HG03280 (cell line): ENCODE results near the gene SNRPD2.
A peak's percentile ranks its signal among the peaks of the same experiment; 100 is the strongest.
"Not testable (repeated sequence)": the region's sequence is repeated elsewhere in the genome, so short reads cannot be mapped to it uniquely, and the experiment has no call there.

Source experiments
- ATAC-seq: cut with Tn5 transposase; IDR thresholded peaks from one replicate; pipeline ENCODE4 v1.9.1; 2021; ENCODE audit warnings: mild to moderate bottlenecking, moderate library complexity; ENCODE audit not compliant: unreplicated experiment

SNRPD2 gene

DNA sequence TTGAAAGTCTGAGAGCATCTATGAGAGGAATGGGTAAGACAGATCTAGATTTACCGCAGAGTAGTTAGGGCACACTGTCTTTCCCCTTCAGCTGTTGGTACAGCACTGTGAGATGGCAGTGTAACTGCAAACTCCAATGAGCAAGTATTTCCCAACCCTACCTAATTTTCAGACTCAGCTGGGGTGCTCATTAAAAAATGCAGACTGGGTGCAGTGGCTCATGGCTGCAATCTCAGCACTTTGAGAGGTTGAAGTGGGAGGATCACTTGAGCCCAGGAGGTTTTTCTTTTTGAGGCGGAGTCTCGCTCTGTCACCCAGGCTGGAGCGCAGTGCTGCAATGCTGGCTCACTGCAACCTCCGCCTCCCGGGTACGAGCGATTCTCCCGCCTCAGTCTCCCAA lies 13.4 kb upstream of the SNRPD2 start:
- no peak for ATAC-seq

DNA sequence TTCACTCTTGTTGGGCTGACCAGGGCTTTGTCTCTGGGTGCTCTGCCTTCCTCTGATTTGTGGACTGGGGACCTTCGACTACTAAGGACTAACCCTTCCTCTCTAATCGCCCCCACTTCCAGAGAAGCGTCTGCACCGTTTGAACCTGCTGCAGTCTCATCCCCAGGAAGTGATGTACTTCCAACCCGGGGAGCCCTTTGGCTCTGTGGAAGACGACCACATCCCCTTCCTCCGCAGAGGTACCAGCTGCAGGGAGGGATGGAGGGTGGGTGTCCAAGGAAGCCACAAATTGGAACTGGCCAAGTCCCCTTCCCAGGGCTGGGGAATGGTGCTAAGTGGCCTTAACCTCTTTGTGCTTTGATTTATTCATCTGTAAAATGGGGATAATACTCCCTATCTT lies 9.9 kb upstream of the SNRPD2 start:
- ATAC-seq = no peak

DNA sequence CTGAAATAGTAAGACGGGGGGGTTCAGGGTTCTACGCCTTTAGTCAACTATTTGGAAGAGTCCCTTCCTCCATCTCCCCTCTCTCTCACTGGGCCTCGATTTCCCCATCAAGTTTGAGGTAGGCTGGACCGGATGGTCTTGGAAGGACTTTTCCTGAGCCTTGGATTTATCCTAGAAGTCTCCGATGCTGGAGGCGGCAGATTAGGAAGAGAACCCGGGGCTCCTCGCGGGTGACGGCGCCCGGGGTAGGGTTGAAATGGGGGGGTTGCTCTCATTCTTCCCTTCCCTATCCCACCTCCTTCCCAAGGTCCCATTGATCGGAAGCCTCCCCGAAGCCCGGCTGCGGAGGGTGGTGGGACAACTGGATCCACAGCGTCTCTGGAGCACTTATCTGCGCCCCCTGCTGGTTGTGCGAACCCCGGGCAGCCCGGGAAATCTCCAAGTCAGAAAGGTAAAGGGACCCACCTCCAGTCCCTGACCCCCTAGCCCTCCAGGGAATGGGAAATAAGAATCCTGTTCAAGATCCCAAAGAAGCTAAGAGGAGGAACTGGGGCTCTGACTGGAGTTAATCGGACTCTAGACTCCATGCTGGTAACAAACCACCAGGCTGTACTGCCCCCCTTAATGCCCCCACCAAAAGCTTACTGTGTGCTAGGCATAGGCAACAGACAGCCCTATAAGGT lies 1.5 kb upstream of the SNRPD2 start:
- ATAC-seq = no peak

DNA sequence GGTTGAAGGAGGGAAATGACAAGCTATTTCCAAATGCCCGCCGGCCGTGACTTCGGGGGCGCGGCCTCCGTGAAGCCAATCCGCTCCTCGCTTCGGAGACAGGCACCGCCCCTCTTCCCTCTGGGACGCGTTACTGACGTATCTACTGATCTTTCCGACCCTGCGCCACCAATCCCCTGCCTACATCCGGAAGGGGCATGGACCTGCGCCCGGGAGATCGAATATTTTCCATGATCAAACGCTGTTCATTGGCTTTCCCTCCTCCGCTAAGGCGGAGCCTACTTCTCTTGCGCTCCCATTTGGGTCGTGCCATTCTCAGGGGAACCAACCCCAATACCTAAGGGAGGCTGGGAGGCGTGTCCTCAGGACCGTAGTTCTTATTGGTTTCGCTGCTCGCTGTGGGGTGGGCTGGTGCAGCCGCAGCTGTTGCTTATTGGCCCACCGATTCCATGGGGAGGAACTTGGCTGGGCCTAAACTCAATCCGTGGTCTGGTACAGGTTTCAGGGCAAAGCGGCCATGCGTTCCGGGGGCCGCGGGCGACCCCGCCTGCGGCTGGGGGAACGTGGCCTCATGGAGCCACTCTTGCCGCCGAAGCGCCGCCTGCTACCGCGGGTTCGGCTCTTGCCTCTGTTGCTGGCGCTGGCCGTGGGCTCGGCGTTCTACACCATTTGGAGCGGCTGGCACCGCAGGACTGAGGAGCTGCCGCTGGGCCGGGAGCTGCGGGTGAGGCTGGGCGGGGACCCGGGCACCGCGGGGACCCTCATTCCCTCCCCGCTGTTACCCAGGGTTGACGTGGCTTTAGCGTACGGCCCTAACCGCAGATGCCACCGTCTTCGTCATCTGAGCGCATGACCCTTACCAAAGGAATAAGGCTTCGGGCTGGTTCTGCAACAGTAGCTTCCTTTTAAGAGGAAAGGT lies 693 bp upstream of the SNRPD2 start, which contains the start of gene QPCTL:
TSS of gene QPCTL (plus strand) at position 480 of the 919 bp plus-strand sequence. CDS start at position 518, 38 bp downstream.
- peak; percentile 88 for ATAC-seq

DNA sequence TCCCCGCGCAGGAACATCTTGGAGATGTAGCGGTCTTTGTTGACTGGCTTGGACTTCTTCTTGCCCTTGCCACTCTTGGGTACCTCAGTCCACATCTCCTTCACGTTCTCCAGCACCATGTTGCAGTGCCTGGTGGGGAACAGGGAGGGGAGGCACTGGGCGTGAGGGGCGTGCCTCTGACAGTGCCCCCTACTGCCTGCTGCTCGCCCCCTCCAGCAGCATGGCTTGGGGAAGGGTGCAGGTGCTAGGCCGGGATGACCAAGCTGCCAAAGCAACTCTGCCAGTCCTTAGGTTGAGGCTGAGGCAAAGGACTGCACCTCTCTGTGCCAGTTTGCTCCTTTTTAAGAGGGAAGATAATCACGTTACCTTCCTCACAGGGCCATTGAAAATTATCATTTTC lies 4.2 kb downstream of the SNRPD2 start:
- ATAC-seq = no peak

DNA sequence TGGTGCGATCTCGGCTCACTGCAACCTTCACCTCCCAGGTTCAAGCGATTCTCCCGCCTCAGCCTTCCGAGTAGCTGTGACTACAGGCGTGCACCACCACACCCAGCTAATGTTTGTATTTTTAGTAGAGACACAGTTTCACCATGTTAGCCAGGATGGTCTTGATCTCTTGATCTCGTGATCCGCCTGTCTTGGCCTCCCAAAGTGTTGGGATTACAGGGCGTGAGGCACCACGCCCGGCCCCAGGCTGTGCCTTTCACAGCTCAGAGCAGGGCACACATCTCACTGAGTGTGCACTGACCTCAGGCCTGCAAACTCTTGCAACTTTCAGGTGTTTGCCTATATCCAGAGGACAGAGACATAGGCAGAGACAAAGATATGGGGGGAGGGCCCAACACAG lies 6.7 kb downstream of the SNRPD2 start:
- not testable (repeated sequence) for ATAC-seq

DNA sequence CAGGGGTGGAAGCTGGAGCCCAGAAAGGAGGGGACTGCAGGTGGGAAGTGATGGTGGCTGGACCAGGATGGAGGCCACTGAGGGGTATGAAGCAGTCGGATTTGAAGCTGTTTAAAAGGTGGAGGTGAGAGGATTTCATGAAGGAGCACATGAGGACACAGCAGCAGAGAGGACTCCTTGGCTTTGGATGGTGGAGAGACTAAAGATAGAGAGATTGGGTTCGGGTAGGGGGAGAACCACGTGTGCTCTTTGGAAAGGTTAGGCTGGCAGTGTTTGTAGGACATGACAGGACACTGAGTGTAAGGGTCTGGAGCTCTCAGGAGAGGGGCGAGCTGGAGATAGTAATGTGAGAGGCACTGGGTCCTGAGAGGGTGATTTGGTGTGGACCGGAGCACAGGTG lies 8.8 kb downstream of the SNRPD2 start:
- ATAC-seq = no peak

DNA sequence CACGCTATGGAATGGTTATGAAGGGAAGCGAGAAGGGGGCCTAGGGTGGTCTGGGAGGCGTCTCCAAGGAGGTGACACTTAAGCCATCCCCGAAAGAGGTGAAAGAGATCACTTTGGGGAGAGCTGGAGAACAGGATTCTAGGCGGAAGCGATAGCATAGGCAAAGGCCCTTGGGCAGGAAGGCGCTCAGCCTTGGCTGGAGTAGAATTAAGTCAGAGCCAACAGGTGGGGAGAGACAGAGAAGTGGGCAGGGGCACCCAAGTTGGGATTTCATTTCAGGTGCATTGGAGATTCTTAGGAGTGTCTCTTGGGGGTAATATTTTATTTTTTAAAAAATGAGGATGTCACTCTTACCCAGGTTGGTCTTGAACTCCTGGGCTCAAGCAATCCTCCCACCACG lies 9.6 kb downstream of the SNRPD2 start:
- no peak for ATAC-seq

DNA sequence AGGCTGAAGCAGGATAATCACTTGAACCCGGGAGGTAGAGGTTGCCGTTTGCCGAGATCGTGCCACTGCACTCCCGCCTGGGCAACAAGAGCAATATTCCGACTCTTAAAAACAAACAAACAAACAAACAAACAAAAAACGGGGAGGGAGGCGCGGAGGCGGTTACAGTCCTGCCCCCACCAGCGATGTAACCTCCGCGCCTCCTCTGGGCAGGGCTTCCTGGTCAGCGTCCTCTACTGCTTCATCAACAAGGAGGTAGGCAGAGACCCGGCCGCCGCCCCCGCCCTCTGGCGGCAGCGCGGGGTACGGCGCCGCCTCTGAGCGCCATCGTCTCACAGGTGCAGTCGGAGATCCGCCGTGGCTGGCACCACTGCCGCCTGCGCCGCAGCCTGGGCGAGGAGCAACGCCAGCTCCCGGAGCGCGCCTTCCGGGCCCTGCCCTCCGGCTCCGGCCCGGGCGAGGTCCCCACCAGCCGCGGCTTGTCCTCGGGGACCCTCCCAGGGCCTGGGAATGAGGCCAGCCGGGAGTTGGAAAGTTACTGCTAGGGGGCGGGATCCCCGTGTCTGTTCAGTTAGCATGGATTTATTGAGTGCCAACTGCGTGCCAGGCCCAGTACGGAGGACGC lies 10.2 kb downstream of the SNRPD2 start:
- ATAC-seq = peak; percentile 70

DNA sequence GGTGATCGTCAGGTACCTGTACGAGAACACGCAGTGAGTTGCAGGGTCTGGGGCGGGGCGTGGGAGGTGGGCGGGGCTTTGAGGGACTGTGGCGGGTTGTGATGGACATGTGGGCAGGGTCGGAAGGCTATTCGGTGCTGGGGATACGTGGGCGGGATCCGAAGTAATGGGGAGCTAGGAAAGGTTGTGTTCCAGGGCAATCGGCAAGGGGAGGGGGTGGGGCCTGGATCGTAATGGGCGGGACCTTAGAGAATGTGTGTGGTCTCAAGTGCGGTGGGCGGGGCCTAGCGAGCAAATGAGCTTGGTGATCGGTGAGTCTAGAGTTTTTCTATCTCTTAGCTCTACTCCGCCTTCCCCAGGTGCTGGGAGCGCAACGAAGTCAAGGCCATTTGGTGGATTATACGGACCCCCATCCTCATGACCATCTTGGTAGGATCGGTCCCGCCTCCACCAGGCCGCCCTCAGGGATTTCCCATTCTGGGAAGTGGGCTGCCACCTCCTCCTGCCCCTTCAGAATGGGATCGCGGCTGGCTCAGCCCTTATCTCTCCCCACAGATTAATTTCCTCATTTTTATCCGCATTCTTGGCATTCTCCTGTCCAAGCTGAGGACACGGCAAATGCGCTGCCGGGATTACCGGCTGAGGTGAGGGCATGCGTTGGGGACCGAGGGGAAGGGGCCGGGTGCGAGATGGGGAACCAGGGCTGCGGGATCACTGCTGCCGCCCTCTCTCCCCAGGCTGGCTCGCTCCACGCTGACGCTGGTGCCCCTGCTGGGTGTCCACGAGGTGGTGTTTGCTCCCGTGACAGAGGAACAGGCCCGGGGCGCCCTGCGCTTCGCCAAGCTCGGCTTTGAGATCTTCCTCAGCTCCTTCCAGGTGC lies 14.2 kb downstream of the SNRPD2 start:
- ATAC-seq = peak; percentile 56

DNA sequence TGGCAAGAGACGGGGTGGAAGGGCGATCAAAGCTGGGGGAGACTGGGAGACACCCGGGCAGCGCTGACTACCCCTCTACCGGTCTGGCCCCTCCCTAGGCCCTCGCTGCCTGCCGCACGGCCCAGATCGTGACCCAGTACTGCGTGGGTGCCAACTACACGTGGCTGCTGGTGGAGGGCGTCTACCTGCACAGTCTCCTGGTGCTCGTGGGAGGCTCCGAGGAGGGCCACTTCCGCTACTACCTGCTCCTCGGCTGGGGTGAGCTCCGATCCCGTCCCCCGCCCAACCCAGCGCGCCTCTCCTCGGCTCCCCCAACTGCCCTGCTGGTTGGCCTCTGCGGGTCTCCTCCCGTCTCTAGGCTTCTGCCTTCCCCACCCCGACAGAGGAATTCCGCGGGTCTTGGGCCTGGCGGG lies 14.9 kb downstream of the SNRPD2 start:
- no peak for ATAC-seq

DNA sequence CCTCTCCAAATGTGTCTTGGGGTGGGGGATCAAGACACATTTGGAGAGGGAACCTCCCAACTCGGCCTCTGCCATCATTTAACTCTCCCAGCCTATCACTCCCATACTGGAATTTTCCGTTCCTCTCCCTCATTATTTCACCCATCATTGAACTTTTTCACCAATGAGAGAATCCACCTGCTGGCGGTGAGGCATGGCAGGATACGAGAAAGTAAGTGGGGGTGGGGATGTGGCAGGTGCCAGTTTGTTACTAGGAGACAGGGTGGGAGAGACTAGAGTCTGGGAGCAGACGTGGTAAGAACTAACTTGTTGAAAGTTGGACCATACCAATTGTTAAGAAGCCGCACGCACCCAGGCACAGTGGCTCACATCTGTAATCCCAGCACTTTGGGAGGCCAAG lies 16.8 kb downstream of the SNRPD2 start:
- ATAC-seq = no peak

DNA sequence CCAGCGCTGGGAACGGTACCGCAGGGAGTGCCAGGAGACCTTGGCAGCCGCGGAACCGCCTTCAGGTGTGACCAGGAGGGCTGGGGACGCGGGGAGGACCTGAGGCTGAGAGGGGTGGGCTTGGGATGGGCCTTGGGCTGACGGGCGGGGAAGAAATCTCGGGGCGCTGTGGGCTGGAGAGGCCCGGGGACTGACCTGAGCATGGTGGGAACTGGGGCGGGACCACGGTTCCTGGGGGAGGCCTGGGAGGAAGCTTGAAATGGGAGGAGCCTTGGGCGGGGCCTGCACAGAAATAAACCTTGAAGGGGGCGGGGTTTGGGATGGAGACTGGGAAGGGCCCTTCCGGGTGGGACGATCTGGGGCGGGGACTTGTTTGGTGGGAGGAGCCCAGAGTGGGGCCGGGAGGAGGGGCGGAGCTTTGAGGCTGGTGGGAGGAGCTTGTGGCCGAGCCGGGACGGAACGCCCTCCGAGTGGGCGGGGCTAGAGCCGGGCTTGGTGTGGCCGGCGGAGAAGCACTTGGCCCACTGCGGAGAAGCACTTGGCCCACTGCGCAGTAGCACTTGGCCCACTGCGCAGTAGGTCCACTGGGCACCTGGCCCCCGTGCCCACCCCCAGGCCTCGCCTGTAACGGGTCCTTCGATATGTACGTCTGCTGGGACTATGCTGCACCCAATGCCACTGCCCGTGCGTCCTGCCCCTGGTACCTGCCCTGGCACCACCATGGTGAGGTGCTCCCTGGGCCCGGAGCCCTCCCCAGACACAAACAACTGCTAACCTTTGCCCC lies 20.9 kb downstream of the SNRPD2 start:
- peak; percentile 41 for ATAC-seq

DNA sequence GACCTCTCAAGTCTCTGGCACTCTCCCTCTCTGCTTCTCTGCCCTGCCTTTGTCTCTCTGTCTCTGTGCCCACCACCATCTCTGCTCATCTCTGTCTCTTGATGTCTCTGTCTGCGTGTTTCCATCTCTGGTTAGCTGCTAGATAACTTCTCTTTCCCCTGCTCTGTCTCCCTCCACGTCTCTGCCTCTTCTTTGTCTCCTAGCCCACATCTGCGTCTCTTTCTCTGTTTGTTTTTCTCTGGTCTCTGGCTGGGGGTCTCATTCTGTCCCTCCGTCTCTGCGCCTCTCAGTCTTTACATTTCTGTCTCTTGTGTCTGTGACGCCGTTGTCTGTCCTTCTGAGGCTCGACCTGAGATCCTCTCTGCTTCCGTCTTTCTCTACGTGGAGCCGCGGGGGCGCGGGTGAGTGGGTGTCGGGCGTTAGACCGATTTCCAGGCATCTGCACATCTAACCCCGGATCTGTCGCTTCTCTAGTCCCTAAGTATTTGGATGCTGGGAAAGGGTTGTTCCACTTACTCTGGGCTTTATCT lies 23.3 kb downstream of the SNRPD2 start:
- ATAC-seq = no peak

DNA sequence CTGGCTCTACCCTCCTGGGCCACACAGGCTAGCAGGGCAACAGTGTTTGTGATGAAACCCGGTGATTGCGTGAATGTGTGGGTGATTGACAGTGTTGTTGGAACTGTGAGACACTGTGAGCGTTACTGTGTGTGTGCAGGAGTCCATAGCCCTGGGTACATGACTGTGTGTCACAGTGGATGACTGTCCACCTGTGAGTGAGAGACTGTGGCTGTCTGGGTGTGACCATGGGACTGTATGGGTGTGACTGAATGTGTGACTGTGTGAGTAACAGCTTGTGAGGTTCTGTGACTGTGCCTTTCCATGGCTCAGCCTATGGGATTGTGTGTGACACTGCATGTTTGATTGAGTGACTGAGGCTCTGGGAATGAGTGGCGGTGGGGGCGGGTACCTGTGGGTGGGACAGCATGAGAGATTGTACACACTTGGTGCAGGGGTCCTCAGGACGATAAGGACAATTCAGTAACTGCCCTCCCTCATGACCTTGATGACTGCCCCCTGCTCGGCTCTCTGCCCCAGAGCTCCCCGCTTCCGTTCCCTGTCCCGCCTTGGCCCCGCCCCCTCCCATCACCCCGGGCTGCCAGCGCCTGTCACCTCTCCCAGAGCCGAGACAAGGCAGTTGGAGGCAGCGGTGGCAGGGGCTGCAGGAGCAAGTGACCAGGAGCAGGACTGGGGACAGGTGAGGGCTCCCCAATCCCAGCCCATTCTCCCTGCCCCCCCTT lies 24.0 kb downstream of the SNRPD2 start, which contains the start of gene GIPR:
TSS of gene GIPR (plus strand) at position 602 of the 722 bp plus-strand sequence. CDS start 1,300 bp downstream, outside the sequence.
- ATAC-seq = no peak

DNA sequence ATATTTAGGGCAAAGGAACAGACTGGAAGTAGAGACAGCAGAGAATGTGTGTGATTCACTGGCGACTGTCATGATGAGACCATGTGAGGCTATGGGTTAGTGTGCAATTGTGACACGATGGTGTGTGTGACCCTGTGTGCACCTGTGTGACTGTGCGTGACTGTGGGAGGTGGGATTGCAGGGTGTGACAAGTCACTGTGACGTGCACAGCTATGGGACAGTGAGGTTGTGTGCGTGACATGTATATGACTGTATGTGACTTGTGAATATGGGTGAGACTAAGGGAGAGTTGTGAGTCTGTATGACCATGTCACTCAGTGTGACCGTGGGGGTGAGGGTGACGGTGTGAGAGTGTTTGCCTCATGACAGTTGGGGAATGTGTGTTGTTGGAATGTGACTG lies 27.2 kb downstream of the SNRPD2 start:
- ATAC-seq = no peak

DNA sequence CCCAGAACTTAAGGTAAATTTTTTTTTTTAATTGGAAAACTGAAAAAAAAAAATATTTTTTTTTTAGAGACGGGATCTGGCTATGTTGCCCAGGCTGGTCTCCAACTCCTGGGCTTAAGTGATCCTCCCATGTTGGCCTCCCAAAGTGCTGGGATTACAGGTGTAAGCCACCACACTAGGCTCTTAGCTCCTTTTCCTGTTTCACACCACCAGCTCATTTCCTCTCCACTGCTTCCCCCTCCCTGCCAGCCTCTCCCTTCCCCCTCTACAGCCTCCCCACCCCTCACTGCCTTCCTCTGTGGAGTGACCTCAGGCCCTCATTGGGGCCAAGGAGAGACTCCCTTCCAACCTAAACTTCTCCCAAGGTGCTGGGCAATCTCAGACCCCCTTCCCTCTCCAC lies 28.0 kb downstream of the SNRPD2 start:
- no peak for ATAC-seq

DNA sequence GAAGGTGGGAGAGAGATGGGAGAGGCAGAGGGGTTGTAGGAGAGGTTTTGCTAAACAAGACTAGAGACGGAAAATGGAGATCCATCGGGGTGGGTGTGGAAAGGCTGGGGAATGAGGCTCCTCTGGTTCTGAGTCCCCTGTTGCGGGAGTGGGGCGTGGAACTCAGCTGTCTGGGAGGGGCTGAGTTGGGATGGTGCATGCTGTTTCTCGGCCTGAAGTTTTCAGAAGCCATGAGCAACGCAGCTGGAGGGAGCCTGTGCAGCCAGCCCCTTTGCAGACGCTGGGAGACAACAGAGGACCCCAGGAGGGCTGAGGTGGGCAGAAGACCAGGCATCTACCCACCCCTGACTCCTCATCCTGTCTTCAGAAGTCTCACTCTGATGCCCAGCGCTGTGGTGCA lies 31.1 kb downstream of the SNRPD2 start:
- ATAC-seq = no peak
